Common myeloid progenitor, CD34-positive (primary cell): Measurements from ENCODE around the gene SPDYE2B.
A peak's percentile ranks its signal among the peaks of the same experiment; 100 is the strongest.
"Not testable (repeated sequence)": the region's sequence is repeated elsewhere in the genome, so short reads cannot be mapped to it uniquely, and the experiment has no call there.

ENCODE experiments used
- CTCF ChIA-PET: fragments of 350-600 bp; sonication (Branson Sonifier 250); formaldehyde crosslinking; loops from one replicate; lab custom pipeline; 2021; ENCODE audit warnings: antibody characterized with exemption; lab: Charles Lee
- POLR2A ChIA-PET: fragments of 350-600 bp; sonication (Branson Sonifier 250); formaldehyde crosslinking; loops from one replicate; lab custom pipeline; 2021; ENCODE audit warnings: antibody characterized with exemption; lab: Charles Lee
- DNase-seq, 3 donors: peaks; one replicate each; pipeline versions ENCODE4 v3.0.0 to v3.0.0-alpha.2; 2013
- H3K27ac ChIP-seq, 2 experiments: 1 replicate in 1 of 2; 2 replicates in 1 of 2; pipeline ENCODE4 v1.7.0; 2013; ENCODE audit warnings: inconsistent platforms in 2 of 2, low read length in 2 of 2, mild to moderate bottlenecking in 2 of 2, low read depth in 1 of 2, moderate library complexity in 1 of 2; ENCODE audit not compliant: severe bottlenecking in 2 of 2, insufficient read depth in 1 of 2, poor library complexity in 1 of 2
- H3K27me3 ChIP-seq, 5 experiments: replicated peaks in 2 of 5; 1 replicate in 3 of 5; 2 replicates in 2 of 5; pipeline versions ENCODE4 v1.6.1 to v1.7.0; 2013; ENCODE audit warnings: low read length in 4 of 5, mild to moderate bottlenecking in 2 of 5, moderate library complexity in 2 of 5, inconsistent platforms in 1 of 5; ENCODE audit not compliant: insufficient read depth in 5 of 5, control insufficient read depth in 4 of 5
- H3K36me3 ChIP-seq, 4 experiments: 1 replicate in 2 of 4; 2 replicates in 2 of 4; pipeline versions ENCODE4 v1.6.1 to v1.7.0; 2013; ENCODE audit warnings: low read length in 3 of 4, control low read depth in 1 of 4, mild to moderate bottlenecking in 1 of 4; ENCODE audit not compliant: control insufficient read depth in 4 of 4, insufficient read depth in 4 of 4
- H3K4me1 ChIP-seq, 4 experiments: 1 replicate in 3 of 4; 2 replicates in 1 of 4; pipeline versions ENCODE4 v1.6.1 to v1.7.1; 2013; ENCODE audit warnings: low read length in 3 of 4, mild to moderate bottlenecking in 3 of 4, control low read depth in 1 of 4, inconsistent platforms in 1 of 4, moderate library complexity in 1 of 4; ENCODE audit not compliant: control insufficient read depth in 4 of 4, insufficient read depth in 4 of 4; ENCODE audit errors: control extremely low read depth in 1 of 4
- H3K4me3 ChIP-seq, 7 experiments: 1 replicate in 4 of 7; 2 replicates in 3 of 7; pipeline versions ENCODE4 v1.5.1 to v1.7.0; 2013; ENCODE audit warnings: mild to moderate bottlenecking in 7 of 7, low read length in 6 of 7, moderate library complexity in 6 of 7, inconsistent platforms in 2 of 7, low read depth in 2 of 7, control low read depth in 1 of 7; ENCODE audit not compliant: insufficient read depth in 4 of 7, control insufficient read depth in 1 of 7; ENCODE audit errors: extremely low read depth in 1 of 7
- H3K9me3 ChIP-seq, 5 experiments: 1 replicate in 4 of 5; 2 replicates in 1 of 5; pipeline versions ENCODE4 v1.6.1 to v1.7.1; 2013; ENCODE audit warnings: low read length in 4 of 5, mild to moderate bottlenecking in 2 of 5, inconsistent platforms in 1 of 5, low read depth in 1 of 5, moderate library complexity in 1 of 5; ENCODE audit not compliant: control insufficient read depth in 4 of 5, insufficient read depth in 2 of 5; ENCODE audit errors: control extremely low read depth in 1 of 5
- WGBS: methylation state at CpG from one replicate; pipeline ENCODE4 v1.1.5; 2013; ENCODE audit not compliant: insufficient coverage; 5-methylcytosine and 5-hydroxymethylcytosine counted together

The SPDYE2B gene

GRCh38 chr7:102643404-102643803 is 6.7 kb upstream of the SPDYE2B start:
- CTCF ChIA-PET, H3K27me3 ChIP-seq, H3K9me3 ChIP-seq, H3K4me3 ChIP-seq, H3K4me1 ChIP-seq, DNase-seq, H3K27ac ChIP-seq, H3K36me3 ChIP-seq, POLR2A ChIA-PET: not testable (repeated sequence)
- no CpG with 5 or more reads among the region's 1 CpG for WGBS

DNA sequence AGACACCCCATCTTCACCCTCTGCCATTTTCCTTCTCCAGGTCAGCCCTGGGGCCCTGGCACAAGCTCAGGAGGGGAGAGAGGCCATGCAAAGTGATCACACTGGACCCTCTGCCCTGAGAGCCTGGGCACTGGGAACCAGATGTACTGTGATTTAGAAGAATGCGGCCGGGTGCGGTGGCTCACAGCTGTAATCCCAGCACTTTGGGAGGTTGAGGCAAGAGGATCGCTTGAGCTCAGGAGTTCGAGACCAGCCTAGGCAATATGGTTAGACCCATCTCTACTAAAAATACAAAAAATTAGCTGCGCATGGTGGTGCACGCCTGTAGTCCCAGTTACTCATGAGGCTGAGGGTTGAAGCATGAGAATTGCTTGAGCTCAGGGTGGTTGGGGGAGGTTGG is 2.3 kb upstream of the SPDYE2B start:
- H3K27ac ChIP-seq, H3K4me3 ChIP-seq, H3K9me3 ChIP-seq, H3K36me3 ChIP-seq, POLR2A ChIA-PET, DNase-seq, H3K27me3 ChIP-seq, H3K4me1 ChIP-seq, CTCF ChIA-PET: not testable (repeated sequence)
- WGBS: 100% methylated on average over 3 of the region's 7 CpGs

- H3K9me3 ChIP-seq, H3K4me1 ChIP-seq, DNase-seq, H3K27ac ChIP-seq, CTCF ChIA-PET, POLR2A ChIA-PET, H3K36me3 ChIP-seq, H3K27me3 ChIP-seq, H3K4me3 ChIP-seq: not testable (repeated sequence)
- WGBS: no CpG with 5 or more reads among the region's 11 CpGs
Measured at GRCh38 chr7:102664765-102665164, 14.6 kb downstream of the SPDYE2B start.

GRCh38 chr7:102666850-102667249 is 16.7 kb downstream of the SPDYE2B start:
- H3K36me3 ChIP-seq, CTCF ChIA-PET, H3K27ac ChIP-seq, DNase-seq, H3K27me3 ChIP-seq, H3K4me3 ChIP-seq, POLR2A ChIA-PET, H3K9me3 ChIP-seq, H3K4me1 ChIP-seq: not testable (repeated sequence)
- no CpG with 5 or more reads among the region's 16 CpGs for WGBS

DNA sequence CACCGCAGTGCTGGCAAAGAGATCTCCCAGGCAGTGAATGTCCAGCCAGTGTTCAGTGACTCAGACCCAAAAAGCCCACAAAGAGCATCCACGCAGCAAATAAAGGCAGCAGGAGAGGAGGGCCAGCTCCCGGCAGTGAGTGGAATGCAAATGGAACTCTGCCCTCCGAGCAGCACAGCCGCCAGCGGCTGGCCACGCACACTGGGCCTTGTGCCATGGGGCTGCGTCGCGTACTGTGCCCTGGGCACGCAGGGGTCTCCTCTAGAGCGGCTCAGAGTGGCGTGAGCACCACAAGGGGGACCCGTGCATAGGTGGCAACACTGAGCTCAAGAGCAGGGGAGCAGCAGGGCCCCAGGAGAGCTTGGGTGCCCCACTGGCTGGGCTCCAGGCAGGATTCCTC is 17.4 kb downstream of the SPDYE2B start:
- POLR2A ChIA-PET, H3K27ac ChIP-seq, H3K9me3 ChIP-seq, DNase-seq, H3K4me1 ChIP-seq, H3K36me3 ChIP-seq, CTCF ChIA-PET, H3K4me3 ChIP-seq, H3K27me3 ChIP-seq: not testable (repeated sequence)
- WGBS: no CpG with 5 or more reads among the region's 14 CpGs

DNA sequence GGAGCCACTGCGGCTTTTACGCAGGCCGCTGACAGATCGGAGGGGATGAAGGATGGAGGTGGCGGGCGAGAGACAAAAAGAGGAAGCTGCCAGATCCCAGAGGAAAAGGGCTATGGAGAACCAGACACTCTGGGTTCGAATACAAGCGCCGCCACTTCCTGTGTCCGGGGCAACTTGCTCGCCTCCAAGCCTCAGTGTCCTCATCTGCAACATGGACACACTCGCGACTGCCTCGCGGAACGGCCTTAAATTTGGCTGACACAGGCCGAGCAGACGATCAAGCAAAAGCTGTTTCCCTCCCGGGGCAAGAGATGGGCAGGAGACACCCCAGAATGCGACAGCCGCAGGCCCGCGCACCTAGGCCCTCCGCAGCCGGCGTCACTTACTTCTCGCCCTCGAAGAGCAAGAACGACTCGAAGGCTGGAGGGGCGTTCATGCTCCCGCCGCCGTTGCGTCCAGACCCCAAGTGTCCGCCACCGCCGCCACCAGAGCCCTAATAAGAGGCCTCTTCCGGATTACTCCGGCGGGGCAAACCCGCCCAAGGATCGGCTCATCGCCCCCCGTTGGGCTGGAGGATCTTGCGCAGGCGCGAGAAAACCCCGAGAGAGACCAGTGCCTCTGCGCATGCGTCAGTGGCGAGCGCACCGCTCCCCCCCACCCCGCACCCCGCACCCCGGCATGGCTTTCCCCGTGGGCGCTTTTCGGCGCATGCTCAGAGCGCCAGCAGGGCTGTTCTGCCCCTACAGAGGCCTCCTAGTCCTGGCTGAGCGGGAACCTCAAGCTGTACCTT is 21.2 kb downstream of the SPDYE2B start, which contains the start of gene POLR2J2:
POLR2J2 (minus strand) TSS at position 498 of the 790 bp plus-strand sequence; CDS start at position 436, 62 bp downstream.
- H3K27me3 ChIP-seq, H3K27ac ChIP-seq, CTCF ChIA-PET, H3K4me1 ChIP-seq, H3K9me3 ChIP-seq, POLR2A ChIA-PET, H3K36me3 ChIP-seq: not testable (repeated sequence)
- DNase-seq: peak in 2 of 3 donors; percentile 74 to 79
- H3K4me3 ChIP-seq: peak within 1 kb of the TSS in 3 of 7 experiments; percentile 59 to 70 (median 69)
- WGBS: no CpG with 5 or more reads among the region's 63 CpGs

DNA sequence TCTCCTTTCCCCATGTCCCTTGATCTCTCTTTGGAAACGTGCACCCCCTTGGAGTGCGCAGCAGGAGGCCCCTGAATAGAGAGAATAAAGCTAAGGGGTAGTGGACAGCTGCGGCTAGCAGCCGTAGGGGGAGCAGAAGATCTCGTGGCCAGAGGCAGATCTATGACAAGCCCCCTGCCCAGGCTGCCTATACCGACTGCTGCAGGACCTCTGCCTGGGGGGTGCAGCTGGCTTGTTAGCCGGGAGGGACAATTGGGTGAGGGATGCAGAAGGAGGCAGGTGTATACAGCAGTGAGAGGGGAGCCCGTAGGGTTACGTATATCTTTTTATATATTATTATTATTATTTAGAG is 21.8 kb downstream of the SPDYE2B start:
- H3K36me3 ChIP-seq, H3K27me3 ChIP-seq, H3K4me1 ChIP-seq, H3K27ac ChIP-seq, CTCF ChIA-PET, POLR2A ChIA-PET, DNase-seq, H3K9me3 ChIP-seq: not testable (repeated sequence)
- WGBS: no CpG with 5 or more reads among the region's 9 CpGs
- peak overlapping the region in 2 of 7 experiments; percentile 69 to 70 for H3K4me3 ChIP-seq
